ENCODE measurements around the gene NACC1.
A peak's percentile ranks its signal among the peaks of the same experiment; 100 is the strongest.

DNA sequence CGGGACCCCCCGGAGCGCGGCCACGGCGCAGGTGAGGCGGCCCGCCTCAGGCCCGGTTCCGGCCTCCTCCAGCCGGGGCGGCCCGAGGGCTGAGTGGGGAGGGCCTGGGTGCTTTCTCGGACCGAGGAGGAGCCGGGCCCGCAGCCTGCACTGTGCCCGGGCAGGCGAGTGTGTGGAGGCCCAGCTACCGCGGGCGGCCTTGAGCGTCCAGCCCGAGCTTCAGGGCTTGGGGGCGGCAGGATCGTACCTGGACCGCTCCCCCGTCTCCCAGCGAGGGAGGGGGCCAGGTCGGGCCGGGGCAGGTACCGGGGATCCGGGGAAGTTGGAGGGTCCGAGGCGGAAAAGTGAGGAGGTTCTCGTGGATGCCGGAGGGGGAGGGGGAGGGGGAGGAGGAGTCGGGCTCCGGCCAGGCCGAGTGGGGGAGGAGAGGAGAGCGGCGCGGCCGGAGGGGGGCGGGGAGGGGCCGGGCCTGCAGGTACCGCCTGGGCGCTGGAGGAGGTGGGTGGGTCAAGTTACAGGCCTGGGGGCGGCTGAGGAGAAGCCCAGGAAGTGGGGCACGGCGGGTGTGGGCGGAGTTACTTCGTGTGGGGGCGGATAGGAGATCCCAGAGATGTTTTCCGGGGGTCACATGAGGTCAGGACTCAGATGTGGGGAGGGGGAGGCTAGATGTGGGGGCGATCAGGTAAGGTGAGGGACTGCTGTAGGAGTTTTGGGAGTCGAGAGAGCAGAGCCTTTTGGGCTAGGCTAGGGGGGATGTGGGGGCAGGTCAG lies 545 bp downstream of the NACC1 start:
- TF ChIP-seq ZBTB21 (tag by site-specific recombination; IDR thresholded peaks at IDR 0.05) (no peak), ZNF416 (tag by site-specific recombination; IDR thresholded peaks at IDR 0.05) (no peak), ZNF121 (tag by site-specific recombination; IDR thresholded peaks at IDR 0.05) (no peak), BCL11B (tag by site-specific recombination; IDR thresholded peaks at IDR 0.05; ENCODE audit: low read depth) (no peak), TCF7L2 (IDR thresholded peaks at IDR 0.05; ENCODE audit: borderline replicate concordance, low read depth, low read length) (no peak), ZNF843 (tag by site-specific recombination; IDR thresholded peaks at IDR 0.05) (peak; percentile 53; the same call in 1 of the 2 replicates), ZNF747 (tag by site-specific recombination; IDR thresholded peaks at IDR 0.05) (no peak), ZNF140 (tag by site-specific recombination; IDR thresholded peaks at IDR 0.05) (no peak), ZSCAN30 (tag by site-specific recombination; IDR thresholded peaks at IDR 0.05) (no peak), ZNF629 (tag by site-specific recombination; IDR thresholded peaks at IDR 0.05) (0 out of 2 replicates have a peak, but pooled peaks have one; percentile 36), ZNF324 (tag by site-specific recombination; IDR thresholded peaks at IDR 0.05) (no peak)
- TF ChIP-seq, protein P1, sequence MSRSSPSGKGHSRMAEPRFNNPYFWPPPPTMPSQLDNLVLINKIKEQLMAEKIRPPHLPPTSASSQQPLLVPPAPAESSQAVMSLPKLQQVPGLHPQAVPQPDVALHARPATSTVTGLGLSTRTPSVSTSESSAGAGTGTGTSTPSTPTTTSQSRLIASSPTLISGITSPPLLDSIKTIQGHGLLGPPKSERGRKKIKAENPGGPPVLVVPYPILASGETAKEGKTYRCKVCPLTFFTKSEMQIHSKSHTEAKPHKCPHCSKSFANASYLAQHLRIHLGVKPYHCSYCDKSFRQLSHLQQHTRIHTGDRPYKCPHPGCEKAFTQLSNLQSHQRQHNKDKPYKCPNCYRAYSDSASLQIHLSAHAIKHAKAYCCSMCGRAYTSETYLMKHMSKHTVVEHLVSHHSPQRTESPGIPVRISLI (tag by site-specific recombination; IDR thresholded peaks at IDR 0.05) = no peak
- TF ChIP-seq, protein P2, sequence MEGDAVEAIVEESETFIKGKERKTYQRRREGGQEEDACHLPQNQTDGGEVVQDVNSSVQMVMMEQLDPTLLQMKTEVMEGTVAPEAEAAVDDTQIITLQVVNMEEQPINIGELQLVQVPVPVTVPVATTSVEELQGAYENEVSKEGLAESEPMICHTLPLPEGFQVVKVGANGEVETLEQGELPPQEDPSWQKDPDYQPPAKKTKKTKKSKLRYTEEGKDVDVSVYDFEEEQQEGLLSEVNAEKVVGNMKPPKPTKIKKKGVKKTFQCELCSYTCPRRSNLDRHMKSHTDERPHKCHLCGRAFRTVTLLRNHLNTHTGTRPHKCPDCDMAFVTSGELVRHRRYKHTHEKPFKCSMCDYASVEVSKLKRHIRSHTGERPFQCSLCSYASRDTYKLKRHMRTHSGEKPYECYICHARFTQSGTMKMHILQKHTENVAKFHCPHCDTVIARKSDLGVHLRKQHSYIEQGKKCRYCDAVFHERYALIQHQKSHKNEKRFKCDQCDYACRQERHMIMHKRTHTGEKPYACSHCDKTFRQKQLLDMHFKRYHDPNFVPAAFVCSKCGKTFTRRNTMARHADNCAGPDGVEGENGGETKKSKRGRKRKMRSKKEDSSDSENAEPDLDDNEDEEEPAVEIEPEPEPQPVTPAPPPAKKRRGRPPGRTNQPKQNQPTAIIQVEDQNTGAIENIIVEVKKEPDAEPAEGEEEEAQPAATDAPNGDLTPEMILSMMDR (tag by site-specific recombination; IDR thresholded peaks at IDR 0.05) = no peak; the same call in 1 of the 2 replicates
- TF ChIP-seq, protein P3, sequence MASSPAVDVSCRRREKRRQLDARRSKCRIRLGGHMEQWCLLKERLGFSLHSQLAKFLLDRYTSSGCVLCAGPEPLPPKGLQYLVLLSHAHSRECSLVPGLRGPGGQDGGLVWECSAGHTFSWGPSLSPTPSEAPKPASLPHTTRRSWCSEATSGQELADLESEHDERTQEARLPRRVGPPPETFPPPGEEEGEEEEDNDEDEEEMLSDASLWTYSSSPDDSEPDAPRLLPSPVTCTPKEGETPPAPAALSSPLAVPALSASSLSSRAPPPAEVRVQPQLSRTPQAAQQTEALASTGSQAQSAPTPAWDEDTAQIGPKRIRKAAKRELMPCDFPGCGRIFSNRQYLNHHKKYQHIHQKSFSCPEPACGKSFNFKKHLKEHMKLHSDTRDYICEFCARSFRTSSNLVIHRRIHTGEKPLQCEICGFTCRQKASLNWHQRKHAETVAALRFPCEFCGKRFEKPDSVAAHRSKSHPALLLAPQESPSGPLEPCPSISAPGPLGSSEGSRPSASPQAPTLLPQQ (tag by site-specific recombination; IDR thresholded peaks at IDR 0.05) = no peak
